Measurements from ENCODE around the gene BBIP1. TPM values are rescaled to one million over a fixed set of nuclear protein-coding genes. Genes with fewer than 3 reads are reported as not detected.

The BBIP1 gene
- total RNA-seq, 4 donors from 2014 or later, result 8.9 to 15.3 (median 11.7) TPM

- ATAC-seq (no peak), DNase-seq (no peak)
- Histone ChIP-seq H3K36me3 (no peaks in the 10 kb centered on the region), H3K4me1 (peaks cover 9 to 20% of the 10 kb centered on the region in 2 donors), H3K27me3 (no peaks in the 10 kb centered on the region), H3K27ac (peak overlapping the region; percentile 85 to 96 (median 96)), H3K4me3 (peak overlapping the region; percentile 71 to 100 (median 88)), H3K9me3 (no peaks in the 10 kb centered on the region)
- intact Hi-C loops (cut with DNase I; ENCODE audit: low total_unique reads), result loop anchor here (1.0 to 10.0 kb wide), 4 partner anchors 20 to 268 kb away; no protein-coding TSS in a partner anchor
- in situ Hi-C loops (cut with MboI; ENCODE audit: low sequenced_read_pairs in 4 of 4), result loop anchor here in 1 of 4 donors (10.0 kb wide), 1 partner anchor 68 kb away; no protein-coding TSS in a partner anchor
- TF ChIP-seq POLR2A (IDR thresholded peaks at IDR 0.05) (no peak), CTCF (IDR thresholded peaks at IDR 0.05 in 4 of 5, conservative IDR thresholded peaks at IDR 0.05 in 1 of 5) (no peak)
These were observed 45.7 kb downstream of the BBIP1 start for GRCh38 chr10:110872984-110873923.

GRCh38 chr10:110872145-110872983, 46.6 kb downstream of the BBIP1 start:
- Histone ChIP-seq H3K27me3 (no peaks in the 10 kb centered on the region), H3K27ac (peak overlapping the region; percentile 85 to 96 (median 96)), H3K4me1 (peaks cover 9 to 20% of the 10 kb centered on the region in 2 donors), H3K36me3 (no peaks in the 10 kb centered on the region), H3K9me3 (no peaks in the 10 kb centered on the region), H3K4me3 (peak overlapping the region; percentile 71 to 100 (median 88))
- TF ChIP-seq CTCF (IDR thresholded peaks at IDR 0.05 in 4 of 5, conservative IDR thresholded peaks at IDR 0.05 in 1 of 5) (peak in 2 of 5 experiments; percentile 6 to 15), POLR2A (IDR thresholded peaks at IDR 0.05) (peak; percentile 14 to 31)
- peak; percentile 36 to 48 for DNase-seq
- peak; percentile 69 to 76 for ATAC-seq
- intact Hi-C loops (cut with DNase I; ENCODE audit: low total_unique reads), result loop anchor here (1.0 to 10.0 kb wide), 4 partner anchors 20 to 268 kb away; no protein-coding TSS in a partner anchor
- in situ Hi-C loops (cut with MboI; ENCODE audit: low sequenced_read_pairs in 4 of 4), result loop anchor here in 1 of 4 donors (10.0 kb wide), 1 partner anchor 68 kb away; no protein-coding TSS in a partner anchor

- Histone ChIP-seq H3K9me3 (no peaks in the 10 kb centered on the region), H3K4me1 (peaks cover 9 to 20% of the 10 kb centered on the region in 2 donors), H3K36me3 (no peaks in the 10 kb centered on the region), H3K4me3 (peak within 1 kb of the TSS; percentile 71 to 100 (median 88)), H3K27me3 (no peaks in the 10 kb centered on the region), H3K27ac (peak within 1 kb of the TSS; percentile 85 to 96 (median 96))
- peak; percentile 93 to 96 for ATAC-seq
- no peak for TF ChIP-seq CTCF (IDR thresholded peaks at IDR 0.05 in 4 of 5, conservative IDR thresholded peaks at IDR 0.05 in 1 of 5)
- peak; percentile 77 to 95 for TF ChIP-seq POLR2A (IDR thresholded peaks at IDR 0.05)
- intact Hi-C loops (cut with DNase I; ENCODE audit: low total_unique reads), result loop anchor here (1.0 to 10.0 kb wide), 5 partner anchors 21 to 267 kb away; partner anchors contain the start of genes BBIP1 and SHOC2
- peak; percentile 98 to 99 for DNase-seq
- in situ Hi-C loops (cut with MboI; ENCODE audit: low sequenced_read_pairs in 4 of 4), result loop anchor here in 1 of 4 donors (10.0 kb wide), 1 partner anchor 67 kb away; no protein-coding TSS in a partner anchor
These were observed 47.5 kb downstream of the BBIP1 start, which contains the start of gene PDCD4 for GRCh38 chr10:110871298-110872084. Gene PDCD4, plus strand, starts transcription at chr10:110871928. Its CDS starts 4,100 bp downstream, at chr10:110876028.
